ENCODE results near the gene PEX5L. TPM values are rescaled to one million over a fixed set of nuclear protein-coding genes. Genes with fewer than 3 reads are reported as not detected.

PEX5L gene
- total and polyA plus RNA-seq, 2 experiments from 2014 or later = 0.13 to 0.63 TPM

DNA sequence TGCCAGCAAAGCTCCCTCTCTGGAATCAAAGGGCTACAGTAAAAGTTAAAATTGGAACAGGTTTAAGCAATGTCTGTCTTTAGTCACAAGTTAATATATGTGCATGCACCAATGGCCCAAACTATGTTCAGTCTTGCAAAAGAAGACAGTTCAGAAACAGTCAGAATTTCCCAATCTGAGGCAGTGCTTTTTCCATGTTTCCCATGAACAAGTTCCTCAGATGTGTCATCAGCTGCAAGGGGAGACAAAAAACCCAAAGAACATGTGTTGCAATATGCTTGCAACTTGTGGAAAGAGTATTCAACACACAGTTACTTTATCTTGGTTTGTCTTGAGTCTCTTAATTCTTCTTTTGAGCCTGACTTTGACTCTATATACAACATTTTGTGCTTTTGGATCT, 235.5 kb downstream of the PEX5L start:
- Histone ChIP-seq H3K27ac (peak overlapping the region; percentile 41), H4K20me1 (ENCODE audit: insufficient read depth, poor library complexity, severe bottlenecking) (no peaks in the 10 kb centered on the region), H3K9me3 (ENCODE audit: low read depth) (no peaks in the 10 kb centered on the region), H3K36me3 (replicated peaks; ENCODE audit: insufficient read depth, low read depth) (no peaks in the 10 kb centered on the region), H3K4me3 (no peak overlapping the region), H3K27me3 (no peaks in the 10 kb centered on the region), H3K4me2 (no peak overlapping the region), H2AFZ (no peak overlapping the region), H3K79me2 (no peaks in the 10 kb centered on the region), H3K4me1 (ENCODE audit: insufficient read depth) (peaks cover 7% of the 10 kb centered on the region), H3K9me2 (replicated peaks; ENCODE audit: insufficient read depth) (no peaks in the 10 kb centered on the region)
- peak; percentile 65 for DNase-seq (ENCODE audit: low spot score)
- TF ChIP-seq, protein P1, sequence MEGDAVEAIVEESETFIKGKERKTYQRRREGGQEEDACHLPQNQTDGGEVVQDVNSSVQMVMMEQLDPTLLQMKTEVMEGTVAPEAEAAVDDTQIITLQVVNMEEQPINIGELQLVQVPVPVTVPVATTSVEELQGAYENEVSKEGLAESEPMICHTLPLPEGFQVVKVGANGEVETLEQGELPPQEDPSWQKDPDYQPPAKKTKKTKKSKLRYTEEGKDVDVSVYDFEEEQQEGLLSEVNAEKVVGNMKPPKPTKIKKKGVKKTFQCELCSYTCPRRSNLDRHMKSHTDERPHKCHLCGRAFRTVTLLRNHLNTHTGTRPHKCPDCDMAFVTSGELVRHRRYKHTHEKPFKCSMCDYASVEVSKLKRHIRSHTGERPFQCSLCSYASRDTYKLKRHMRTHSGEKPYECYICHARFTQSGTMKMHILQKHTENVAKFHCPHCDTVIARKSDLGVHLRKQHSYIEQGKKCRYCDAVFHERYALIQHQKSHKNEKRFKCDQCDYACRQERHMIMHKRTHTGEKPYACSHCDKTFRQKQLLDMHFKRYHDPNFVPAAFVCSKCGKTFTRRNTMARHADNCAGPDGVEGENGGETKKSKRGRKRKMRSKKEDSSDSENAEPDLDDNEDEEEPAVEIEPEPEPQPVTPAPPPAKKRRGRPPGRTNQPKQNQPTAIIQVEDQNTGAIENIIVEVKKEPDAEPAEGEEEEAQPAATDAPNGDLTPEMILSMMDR (IDR thresholded peaks at IDR 0.05; ENCODE audit: poor library complexity) = no peak
- TF ChIP-seq EZH2phosphoT487 (IDR thresholded peaks at IDR 0.05; ENCODE audit: low read depth, severe bottlenecking, unreplicated experiment) (no peak), EZH2 (IDR thresholded peaks at IDR 0.05; ENCODE audit: borderline replicate concordance) (no peak)

DNA sequence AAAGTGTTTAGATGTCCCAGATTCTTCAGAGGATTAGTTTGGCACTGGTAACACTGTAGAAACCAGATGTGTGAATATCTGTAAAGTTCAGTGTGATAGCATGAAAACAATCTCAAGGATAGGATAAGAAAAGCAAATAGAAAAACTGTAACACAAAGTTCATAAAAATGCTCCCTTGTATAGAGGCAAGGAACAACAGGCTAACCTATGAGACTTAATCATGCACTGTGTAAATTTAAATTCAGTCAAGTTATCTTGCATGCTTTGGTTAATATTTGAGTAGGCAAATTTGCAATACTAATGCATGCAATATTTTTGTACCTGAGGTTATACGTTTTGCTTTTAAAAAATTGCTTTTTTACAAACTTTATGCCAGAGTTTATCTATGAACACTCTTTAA, 239.5 kb downstream of the PEX5L start:
- no peak for DNase-seq (ENCODE audit: low spot score)
- 77% methylated on average over 1 of the region's 1 CpG for WGBS (ENCODE audit: low lambda C conversion rate, missing lambda C conversion rate)

GRCh38 chr3:179796421-179796820, 240.3 kb downstream of the PEX5L start:
- H3K9me3 ChIP-seq (ENCODE audit: low read depth) = no peaks in the 10 kb centered on the region
- H2AFZ ChIP-seq = no peak overlapping the region
- no peaks in the 10 kb centered on the region for H4K20me1 ChIP-seq (ENCODE audit: insufficient read depth, poor library complexity, severe bottlenecking)
- H3K36me3 ChIP-seq (replicated peaks; ENCODE audit: insufficient read depth, low read depth) = no peaks in the 10 kb centered on the region
- no peaks in the 10 kb centered on the region for H3K27me3 ChIP-seq
- H3K9me2 ChIP-seq (replicated peaks; ENCODE audit: insufficient read depth) = no peaks in the 10 kb centered on the region
- no peak overlapping the region for H3K4me3 ChIP-seq
- TF ChIP-seq, protein P1 (IDR thresholded peaks at IDR 0.05; ENCODE audit: poor library complexity) = no peak
- TF ChIP-seq EZH2 (IDR thresholded peaks at IDR 0.05; ENCODE audit: borderline replicate concordance) = no peak
- no peak for TF ChIP-seq EZH2phosphoT487 (IDR thresholded peaks at IDR 0.05; ENCODE audit: low read depth, severe bottlenecking, unreplicated experiment)
- H3K79me2 ChIP-seq = no peaks in the 10 kb centered on the region
- peak overlapping the region; percentile 18 for H3K4me2 ChIP-seq
- 73% methylated on average over 4 of the region's 4 CpGs for WGBS (ENCODE audit: low lambda C conversion rate, missing lambda C conversion rate)
- no peak for DNase-seq (ENCODE audit: low spot score)
- H3K27ac ChIP-seq = no peak overlapping the region
- H3K4me1 ChIP-seq (ENCODE audit: insufficient read depth) = peaks cover 7% of the 10 kb centered on the region

More for the DNA sequence above, 239.5 kb downstream of the PEX5L start:
- Histone ChIP-seq H2AFZ (no peak overlapping the region), H3K4me1 (ENCODE audit: insufficient read depth) (peaks cover 7% of the 10 kb centered on the region), H3K9me2 (replicated peaks; ENCODE audit: insufficient read depth) (no peaks in the 10 kb centered on the region), H3K27ac (no peak overlapping the region), H3K4me3 (no peak overlapping the region), H4K20me1 (ENCODE audit: insufficient read depth, poor library complexity, severe bottlenecking) (no peaks in the 10 kb centered on the region), H3K9me3 (ENCODE audit: low read depth) (no peaks in the 10 kb centered on the region), H3K36me3 (replicated peaks; ENCODE audit: insufficient read depth, low read depth) (no peaks in the 10 kb centered on the region), H3K27me3 (no peaks in the 10 kb centered on the region), H3K79me2 (no peaks in the 10 kb centered on the region), H3K4me2 (peak overlapping the region; percentile 18)
- TF ChIP-seq EZH2 (IDR thresholded peaks at IDR 0.05; ENCODE audit: borderline replicate concordance) (no peak), EZH2phosphoT487 (IDR thresholded peaks at IDR 0.05; ENCODE audit: low read depth, severe bottlenecking, unreplicated experiment) (no peak)
- TF ChIP-seq, protein P1 (IDR thresholded peaks at IDR 0.05; ENCODE audit: poor library complexity) = no peak

DNA sequence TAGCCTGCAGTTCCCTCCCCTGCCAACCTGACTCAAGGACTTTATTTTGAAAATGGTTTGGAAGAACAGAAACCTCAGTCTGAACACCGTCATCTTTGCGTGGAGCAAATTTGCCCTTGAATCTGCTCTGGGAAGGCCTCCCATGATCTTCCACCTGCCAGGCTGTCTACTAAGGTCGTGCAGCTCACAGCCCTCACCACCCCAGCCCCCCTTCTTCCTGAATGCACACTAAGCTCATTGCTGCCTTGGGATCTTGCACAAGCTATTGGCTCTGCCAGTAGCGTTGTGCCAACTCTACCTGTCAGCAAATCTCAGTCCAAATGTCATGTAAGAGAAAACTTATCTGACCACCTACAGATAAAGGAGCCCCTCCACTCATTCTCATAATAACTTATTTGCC, 242.4 kb downstream of the PEX5L start:
- Histone ChIP-seq H3K9me3 (ENCODE audit: low read depth) (no peaks in the 10 kb centered on the region), H3K9me2 (replicated peaks; ENCODE audit: insufficient read depth) (no peaks in the 10 kb centered on the region), H3K4me3 (no peak overlapping the region), H4K20me1 (ENCODE audit: insufficient read depth, poor library complexity, severe bottlenecking) (no peaks in the 10 kb centered on the region), H3K27me3 (no peaks in the 10 kb centered on the region), H3K79me2 (no peaks in the 10 kb centered on the region), H3K4me1 (ENCODE audit: insufficient read depth) (peaks cover 7% of the 10 kb centered on the region), H3K27ac (no peak overlapping the region), H3K36me3 (replicated peaks; ENCODE audit: insufficient read depth, low read depth) (no peaks in the 10 kb centered on the region), H3K4me2 (no peak overlapping the region), H2AFZ (no peak overlapping the region)
- WGBS (ENCODE audit: low lambda C conversion rate, missing lambda C conversion rate) = 80% methylated on average over 4 of the region's 4 CpGs
- TF ChIP-seq EZH2phosphoT487 (IDR thresholded peaks at IDR 0.05; ENCODE audit: low read depth, severe bottlenecking, unreplicated experiment) (no peak), EZH2 (IDR thresholded peaks at IDR 0.05; ENCODE audit: borderline replicate concordance) (no peak)
- TF ChIP-seq, protein P1 (IDR thresholded peaks at IDR 0.05; ENCODE audit: poor library complexity) = no peak
- no peak for DNase-seq (ENCODE audit: low spot score)
